ENCODE data around the gene ASTN1.

Gene ASTN1

DNA sequence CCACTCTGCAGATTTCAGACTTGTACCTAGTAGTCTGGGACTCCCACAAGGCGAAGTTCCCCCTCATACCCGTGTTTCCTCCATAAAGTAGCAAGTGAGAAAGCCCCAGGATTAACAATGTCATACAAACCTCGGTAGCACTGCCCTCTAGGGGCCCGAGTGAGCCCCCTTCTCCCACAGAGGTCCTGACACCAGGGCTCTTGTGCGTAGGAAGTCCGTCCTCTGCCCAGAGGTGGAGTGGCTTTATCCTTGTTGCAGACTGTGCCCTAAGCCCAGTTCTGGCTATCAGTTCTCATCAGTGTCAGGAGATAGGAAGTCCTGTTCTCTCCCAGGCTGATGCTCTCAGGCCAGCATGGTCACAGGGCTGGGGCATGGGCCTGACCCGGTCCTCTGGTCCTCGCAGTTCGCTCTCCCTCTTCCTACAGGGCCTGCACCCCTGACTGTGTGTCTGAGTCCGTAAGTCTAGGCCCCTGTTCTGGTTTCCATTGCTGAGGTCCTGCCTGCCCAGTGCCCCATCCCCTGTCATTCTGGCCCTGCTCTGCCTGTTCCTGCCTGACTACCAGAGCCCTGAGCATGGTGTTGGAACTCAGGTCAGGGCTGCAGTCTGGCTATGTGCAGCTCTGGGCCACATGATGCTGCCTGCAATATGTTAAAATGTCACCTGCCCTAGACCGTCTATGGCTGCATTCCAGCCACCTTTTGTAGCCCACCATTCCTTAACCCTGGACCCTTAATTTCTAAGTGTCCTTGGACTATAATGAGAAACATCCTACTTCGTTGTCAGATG, 285.6 kb downstream of the ASTN1 start:
- DNase-seq (ENCODE audit: low spot score): no peak

DNA sequence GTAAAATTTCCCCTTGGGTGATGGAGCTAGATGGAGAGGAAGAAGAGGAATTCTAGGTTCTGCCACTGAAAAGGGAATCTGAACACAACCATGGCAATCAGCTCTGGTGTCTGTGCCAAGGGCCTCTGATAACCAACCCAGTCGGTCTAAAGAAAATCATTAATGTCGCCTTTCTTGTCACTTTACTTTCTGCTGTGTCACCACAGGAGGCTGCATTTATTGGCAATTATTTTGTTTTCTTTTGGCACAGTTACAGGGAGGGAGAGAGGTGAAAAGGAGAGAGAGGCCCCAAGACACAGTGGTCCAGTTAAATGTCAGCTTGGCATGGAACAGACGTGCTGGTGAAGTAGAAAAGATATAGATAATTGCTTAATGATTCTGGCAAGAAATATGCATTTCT, 287.0 kb downstream of the ASTN1 start:
- DNase-seq (ENCODE audit: low spot score): no peak

DNA sequence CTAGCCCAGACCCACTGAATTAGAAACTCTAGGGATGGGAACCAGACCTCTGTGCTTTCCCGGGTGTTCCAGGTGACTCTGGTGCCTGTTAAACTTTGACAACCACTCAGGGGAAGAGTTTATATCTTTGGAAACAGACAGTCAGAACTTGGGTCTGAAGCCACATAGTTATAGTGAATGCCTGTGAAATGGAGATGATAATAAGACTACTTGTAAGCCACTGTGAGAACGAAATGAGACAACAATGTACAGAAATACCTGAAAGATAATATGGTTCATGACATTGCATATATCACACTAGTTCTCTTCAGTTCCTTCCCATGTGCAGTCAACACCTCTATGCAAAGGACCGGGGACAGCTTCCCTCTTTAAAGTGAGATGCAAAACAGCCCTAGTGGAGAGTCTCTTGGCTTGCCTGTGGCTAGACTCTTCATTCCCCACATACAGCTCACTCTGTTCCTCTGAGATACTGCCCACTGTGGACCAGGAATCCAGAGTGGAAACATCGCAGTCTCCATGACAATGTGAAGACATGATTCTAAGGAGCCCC, 287.5 kb downstream of the ASTN1 start:
- no peak for DNase-seq (ENCODE audit: low spot score)

DNA sequence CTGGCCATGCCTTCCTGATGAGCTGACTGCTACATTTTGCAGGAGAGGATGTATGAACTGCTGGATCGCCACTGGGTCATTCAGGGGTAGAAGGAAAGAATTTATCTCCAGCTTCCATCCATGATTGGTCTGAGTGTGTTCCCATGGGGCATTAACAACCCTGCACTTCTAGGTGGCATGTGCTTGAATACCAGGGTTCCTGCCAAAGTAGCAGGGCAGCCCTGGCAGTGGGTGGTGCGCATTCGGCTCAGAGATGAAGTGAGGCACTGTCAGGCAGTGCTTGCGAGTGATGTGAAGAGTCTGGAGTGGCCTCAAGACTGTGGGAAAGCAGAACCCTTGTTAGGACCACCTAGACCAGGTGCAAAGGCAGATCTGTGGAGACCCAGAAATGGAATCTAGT, 294.9 kb downstream of the ASTN1 start:
- no peak for DNase-seq (ENCODE audit: low spot score)

DNA sequence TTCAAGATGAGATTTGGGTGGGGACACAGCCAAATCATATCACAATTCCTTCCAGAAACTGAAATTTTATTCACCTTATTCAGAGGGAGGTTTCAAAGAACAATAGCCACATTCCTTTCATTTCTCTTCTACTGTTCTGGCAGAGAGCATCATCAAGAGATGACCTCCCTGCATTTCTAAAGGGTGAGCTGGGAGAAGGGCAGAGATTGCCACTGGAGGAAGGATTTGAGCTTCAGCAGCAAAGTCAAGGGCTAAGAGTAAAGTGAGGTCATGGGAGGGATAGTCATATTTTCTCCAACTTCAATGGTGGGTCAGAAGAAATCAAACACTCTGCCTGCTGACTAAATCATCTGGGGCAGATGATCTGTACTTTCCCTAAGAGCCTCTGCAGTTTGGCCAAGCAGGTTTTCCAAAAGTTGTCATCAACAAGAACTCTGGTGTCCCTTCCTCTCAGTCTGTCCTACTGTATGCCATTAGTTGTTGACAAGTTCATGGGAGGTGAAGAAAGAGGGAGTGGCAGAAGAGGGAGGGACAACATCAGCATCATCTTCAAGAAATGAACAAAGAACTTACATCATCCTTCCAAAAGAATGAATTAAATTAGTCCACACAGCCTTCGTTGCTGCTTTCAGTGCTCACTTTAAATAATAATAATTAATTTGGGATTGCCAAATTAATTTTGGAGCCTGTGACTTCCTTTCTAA, 298.3 kb downstream of the ASTN1 start:
- DNase-seq (ENCODE audit: low spot score): no peak

DNA sequence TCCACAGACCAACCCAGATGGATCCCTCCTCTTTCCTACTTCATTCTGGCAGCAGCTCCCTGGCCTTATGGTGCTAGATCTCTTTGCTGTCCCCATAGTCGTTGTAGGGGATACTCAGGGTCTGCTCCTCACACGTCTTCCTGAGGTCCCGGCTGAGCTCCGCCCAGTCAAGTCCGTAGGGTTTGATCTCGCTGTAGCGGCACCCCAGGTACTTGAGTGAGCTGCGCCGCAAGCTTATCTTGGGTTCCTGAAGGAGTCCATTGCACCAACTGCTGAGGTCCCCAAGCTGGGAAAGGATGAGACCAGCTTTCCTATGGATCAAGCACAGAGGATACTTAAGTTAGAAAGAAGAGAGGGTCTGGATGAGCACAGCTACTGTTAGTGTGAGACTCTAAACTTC, 300.3 kb downstream of the ASTN1 start:
- DNase-seq (ENCODE audit: low spot score): no peak

DNA sequence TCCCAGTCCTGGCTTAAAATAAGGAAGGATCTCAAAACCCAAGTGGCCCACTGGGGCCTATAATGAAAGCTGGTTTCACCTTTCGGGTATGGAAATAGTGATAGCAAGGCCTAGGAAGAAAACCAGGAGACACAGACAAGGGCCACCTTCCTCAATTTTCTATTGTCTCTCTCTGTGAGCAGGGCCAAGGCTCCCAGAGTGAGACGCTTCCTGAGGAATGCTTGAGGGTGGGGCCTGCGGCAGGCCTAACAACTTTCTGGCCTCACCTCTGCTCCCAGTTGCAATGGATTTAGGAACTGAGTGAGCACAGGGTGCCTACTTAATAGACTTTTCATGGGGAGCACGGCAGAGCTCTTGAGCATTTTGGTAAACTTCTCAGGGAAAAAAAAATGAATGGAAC, 300.9 kb downstream of the ASTN1 start:
- DNase-seq (ENCODE audit: low spot score): no peak

DNA sequence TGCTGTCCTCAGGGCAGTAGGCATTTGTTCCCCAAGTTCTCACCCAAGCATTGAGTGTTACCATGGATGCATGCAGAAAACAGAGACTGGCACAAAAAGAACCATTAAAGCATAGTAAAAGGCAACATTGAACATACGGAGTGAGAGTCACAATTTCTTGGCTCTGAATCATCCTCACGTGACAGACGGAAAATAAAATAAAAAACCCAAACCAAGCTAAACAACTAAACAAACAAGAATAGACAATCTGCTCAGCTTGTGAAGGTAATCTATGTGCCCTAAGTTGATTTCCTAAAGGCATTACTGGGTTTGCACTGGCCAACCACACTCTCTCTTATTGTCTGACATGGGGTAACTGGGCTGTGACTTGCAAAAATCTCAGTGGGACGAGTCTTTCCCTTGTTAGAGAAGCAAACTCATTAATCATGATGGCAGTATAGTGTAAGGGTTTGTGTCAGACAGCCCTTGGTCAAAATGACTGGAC, 306.0 kb downstream of the ASTN1 start:
- DNase-seq (ENCODE audit: low spot score): no peak

DNA sequence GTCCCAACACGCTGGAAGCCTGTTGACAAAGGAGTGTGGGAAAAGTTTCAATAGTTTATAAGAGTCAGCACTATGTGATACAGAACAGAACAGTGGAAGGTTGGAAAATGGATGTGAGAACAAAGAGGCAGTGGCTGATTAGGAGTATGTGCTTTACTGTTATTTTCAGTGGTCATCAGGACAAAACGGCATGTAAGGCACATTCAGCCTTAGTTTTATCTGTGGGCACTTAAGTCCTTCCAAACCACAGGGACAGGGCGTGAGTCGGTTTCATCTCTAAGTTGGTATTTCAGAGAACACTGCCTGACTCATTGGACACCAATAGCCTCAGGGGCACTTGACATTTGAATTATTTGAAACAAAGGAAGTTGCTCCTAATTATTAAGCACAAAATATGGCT, 306.9 kb downstream of the ASTN1 start:
- no peak for DNase-seq (ENCODE audit: low spot score)

DNA sequence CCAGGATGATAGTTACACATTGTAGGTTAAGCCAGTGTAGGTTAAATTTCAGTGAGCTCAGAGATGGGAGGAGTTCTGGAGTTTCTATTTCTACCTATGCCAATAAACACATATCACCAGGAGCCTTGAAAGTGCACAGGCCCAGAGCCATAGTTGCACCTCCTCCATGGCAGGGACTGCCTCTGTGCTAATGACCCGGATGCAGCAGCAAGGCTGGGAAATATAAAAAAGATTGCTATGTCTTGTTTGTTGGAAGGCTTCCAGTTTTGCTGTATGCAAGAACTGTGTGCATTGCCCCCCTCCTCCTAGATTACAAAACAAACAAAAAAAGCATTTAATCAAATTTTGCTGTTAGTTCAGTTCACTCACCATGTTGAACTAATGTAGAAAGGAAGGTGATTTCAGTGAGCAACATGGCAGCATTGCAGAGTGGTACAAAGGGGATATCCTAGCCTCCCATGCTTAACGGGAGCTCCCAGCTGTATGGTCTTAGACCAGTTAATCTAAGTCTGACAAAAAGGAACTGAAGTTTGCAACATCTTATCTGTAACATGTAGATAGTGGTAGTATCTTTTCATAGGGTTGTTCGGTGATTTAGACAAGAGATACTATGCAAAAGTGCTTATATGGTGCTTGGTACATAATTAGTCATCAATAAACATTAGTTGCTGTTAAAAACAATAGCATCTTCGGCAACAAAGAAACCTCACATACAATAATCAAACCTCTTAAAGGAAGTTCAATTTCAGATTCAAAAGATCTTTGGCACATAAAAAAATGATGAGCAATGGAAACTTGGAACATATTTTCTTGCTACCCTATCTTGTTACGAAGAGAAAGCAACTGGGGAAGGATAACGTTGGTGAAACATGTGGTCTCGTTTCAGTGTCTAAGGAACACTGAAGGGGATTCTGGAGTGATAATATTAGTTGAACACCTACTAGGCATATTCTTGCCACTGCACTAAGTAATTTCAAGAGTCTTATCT, 309.5 kb downstream of the ASTN1 start:
- DNase-seq (ENCODE audit: low spot score): no peak

DNA sequence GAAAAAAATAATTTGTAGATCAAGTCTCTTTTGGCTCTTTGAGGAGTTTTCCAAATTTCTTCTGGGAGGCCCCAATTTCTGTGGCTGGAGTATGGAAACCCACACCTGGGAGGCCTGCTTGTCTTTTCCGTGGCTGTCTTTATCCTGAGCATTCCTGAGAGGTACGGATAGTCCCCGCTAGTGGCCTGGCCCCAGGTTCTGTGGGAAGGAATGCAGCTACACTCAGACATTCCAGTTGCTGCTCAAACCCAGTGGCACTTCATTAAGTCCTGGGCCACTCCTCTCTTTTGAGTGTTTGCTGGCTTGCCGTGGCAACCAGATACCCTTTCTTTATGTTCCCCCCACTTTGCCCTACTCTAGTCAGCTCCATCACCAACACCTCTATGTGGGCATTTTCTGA, 310.4 kb downstream of the ASTN1 start:
- DNase-seq (ENCODE audit: low spot score): no peak

DNA sequence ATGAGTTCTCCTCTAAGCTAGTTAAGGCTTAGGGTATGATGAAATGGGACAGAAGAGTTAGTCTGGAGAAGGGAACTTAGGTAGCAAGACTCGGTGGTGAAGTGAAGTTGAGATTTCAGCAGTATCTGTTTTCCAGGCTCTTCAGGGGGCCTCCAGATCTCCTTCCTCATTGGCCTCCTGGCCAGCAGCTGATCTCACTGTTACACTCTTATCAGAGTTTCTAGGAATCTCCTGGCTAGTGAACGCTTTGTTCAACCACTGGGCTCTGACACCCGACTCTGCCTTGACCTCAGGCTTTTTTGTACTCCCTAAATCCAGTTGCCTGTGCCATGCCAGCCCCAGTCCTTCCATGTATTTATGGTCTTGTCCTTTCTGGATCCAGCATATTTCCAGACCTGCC, 311.0 kb downstream of the ASTN1 start:
- no peak for DNase-seq (ENCODE audit: low spot score)

DNA sequence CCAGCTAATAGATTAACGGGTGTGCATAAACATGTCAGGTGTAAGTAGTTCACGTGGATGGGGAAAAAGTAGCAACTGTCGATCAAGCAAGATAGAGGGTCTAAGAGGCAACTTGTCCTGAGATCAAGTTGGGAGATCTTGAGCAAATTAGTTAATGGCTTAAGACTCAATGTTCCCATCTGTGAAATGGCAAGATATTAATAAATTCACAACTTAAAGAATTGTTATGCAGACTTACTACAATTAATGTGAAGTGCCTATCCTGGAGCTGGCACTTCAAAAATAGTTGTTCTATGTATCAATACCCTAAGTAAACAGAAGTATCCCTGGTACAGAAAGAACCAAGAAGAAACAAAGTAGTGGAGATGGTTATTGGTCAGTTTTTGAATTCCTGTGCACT, 312.4 kb downstream of the ASTN1 start:
- DNase-seq (ENCODE audit: low spot score): no peak

DNA sequence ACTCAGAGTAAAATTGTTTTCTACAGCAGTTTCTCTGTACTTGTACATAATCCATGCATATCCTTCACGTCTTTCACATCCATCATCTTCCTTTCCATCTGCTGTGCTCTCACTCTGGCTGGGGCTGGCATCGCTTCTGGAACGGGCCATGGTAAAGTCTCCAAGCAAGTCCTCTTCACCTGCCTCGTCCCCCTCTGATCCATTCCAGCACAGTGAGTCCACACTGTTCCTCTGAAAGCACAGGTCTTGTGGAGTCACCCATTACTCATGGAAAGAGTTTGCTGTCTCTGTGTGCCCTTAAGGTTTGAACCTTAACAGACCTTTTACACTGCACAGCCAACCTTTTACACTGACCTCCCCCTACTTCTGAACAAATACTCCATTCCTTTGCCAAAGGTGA, 313.6 kb downstream of the ASTN1 start:
- no peak for DNase-seq (ENCODE audit: low spot score)

DNA sequence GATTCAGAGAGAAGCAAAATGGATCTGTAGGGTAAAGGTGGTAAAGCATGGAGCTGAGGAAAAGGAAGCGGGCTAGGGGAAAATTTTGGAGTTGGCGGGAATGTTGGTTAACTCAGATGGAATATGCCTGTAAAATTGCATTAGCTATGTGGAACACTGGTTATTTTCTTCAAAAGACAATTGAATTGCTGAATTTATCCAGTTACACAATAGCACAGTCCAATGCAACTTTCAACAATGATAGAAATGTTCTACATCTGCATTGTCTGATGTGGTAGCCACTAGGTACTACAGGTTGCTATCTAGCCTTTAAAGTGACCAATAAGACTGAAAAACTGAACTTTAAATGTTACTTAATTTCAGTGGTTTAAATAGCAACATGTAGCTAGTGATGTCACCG, 315.2 kb downstream of the ASTN1 start:
- no peak for DNase-seq (ENCODE audit: low spot score)

DNA sequence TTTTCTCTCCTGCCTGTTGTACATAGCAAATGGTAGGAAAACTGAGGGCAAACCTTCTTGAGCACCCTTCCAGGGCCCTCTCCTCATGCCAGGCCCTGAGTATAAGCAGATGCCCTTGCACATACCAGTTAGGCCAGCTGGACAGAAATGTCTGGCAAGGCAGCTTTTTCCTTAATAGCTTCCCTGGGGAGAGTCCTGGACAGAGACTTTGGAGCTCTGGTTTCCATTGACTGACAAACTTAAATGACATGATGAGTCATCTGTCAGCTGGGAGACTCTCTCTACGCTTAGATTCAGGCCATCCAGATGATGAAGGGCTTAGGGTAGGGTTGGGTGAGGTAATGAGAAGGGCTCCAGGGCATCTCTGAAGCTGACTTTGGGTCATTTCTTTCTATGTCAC, 317.5 kb downstream of the ASTN1 start:
- no peak for DNase-seq (ENCODE audit: low spot score)

DNA sequence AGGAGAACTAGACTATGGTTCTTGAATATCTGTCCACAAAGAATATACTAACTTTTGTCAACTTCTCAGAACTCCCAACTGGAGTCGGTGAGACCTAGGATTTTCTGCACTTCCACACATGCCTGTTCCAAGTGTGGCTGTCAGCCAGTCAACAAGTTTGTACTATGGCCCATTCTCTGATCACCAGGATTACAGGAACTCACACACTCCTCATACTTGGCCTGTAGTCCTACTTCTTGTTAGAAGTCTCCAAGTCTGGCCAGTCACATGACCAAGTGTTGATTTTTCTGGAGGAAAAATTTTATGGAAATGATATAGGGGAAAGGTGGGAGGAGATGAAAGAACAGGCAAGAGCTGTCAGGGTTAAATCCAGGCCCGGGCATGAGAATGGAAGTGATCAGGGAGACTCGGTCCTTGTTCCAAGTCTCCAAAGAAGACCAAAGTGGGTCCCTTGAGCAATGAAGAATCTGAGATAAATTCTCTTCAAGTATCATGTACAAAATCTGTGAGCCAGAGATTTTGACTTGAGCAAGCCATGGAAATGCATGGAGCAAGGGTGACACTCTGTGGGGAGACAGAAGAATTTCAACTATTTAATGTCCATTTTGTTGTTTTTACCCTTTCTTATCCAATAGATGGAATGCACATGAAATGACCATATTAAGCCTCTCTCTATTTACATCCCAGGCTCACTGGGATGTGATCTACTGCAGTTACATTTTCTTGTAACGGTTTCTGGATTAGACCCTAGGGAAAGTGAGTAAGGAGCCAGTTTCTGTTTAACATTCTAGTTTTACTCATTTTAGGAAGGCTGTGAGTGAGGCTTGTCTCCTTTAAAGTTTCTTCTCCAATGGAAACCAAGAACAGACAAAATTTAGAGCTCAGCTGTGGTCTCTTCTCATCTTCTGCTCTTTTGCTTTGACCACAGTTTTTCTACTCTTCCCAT, 320.9 kb downstream of the ASTN1 start:
- peak; percentile 14 for DNase-seq (ENCODE audit: low spot score)

DNA sequence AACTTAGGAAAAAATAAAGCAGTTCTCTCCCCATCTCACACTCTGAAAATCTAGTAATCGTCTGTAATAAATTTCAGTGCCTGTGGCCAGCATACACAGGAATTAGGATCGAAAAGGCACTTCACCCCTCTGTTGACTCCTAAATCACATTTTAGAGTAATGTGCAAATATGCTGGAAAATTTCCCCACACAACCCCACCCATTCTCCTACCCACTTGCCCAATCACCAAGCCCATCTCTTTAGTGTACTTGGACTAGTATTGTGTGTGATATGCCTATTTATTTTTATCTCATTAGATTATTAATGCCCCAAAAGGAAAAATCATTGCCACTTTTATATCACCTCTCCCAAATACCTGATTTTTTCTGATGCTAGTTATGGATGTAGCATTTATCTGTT, 323.3 kb downstream of the ASTN1 start:
- DNase-seq (ENCODE audit: low spot score): no peak

DNA sequence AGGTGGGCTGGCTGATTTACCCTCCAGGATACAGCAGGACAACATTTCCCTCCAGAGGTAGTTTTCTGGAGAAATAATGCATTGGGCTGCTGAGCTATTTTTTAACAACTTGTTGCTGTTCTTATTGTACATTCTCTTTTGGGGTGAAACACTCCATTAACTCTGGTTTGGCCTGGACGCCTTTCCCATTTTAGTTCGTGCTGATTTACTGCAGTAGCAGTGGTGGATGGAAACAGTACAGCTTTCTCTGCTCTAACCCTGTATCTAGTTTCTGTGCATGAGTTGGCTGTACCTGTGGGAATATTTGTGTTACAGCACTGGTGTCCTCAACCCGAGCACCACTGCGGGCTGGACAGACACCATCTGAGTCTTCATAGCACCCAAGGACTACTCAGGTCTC, 325.3 kb downstream of the ASTN1 start:
- DNase-seq (ENCODE audit: low spot score): no peak

DNA sequence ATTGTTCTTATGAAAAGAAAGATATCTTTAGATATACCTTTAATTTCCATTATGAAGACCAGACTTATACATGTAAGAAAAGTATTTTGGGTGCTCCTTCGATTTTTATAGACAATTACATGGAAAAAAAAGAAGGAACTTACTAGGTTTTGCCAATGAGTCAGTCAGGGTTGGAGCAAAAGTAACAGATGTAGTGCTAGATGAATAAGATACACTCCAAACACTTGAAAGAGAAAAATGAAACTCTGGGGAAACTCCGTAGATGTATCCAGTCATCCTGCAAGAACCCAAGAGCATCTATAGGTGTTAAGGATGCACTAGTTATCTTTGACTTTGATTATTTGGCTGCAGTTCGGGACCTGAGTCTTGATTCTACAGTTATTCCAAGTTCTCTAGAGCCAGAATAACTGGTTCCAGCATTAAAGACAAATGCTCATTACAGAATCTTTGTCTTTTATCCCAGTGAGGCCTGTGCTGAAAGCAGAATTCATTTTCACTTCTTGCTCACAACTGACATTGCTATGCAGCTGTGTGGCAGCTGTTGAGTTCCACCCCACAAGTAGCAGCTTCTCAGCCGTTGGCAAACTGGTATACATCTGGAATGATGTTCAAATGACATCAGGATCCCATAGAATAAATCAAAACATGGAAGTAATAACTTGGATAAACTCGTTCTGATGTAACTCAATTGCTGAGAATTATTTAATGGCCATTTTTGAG, 326.1 kb downstream of the ASTN1 start:
- no peak for DNase-seq (ENCODE audit: low spot score)
